Urothelium cell line (cell line): Measurements from ENCODE around the gene MORC4.
A peak's percentile ranks its signal among the peaks of the same experiment; 100 is the strongest.
"Not testable (repeated sequence)": the region's sequence is repeated elsewhere in the genome, so short reads cannot be mapped to it uniquely, and the experiment has no call there.

Experiments used
- DNase-seq: peaks from one replicate; pipeline ENCODE4 v3.0.0; 2011; ENCODE audit warnings: low spot score, mixed read lengths
- FAIRE-seq: peaks from 2 replicates; lab custom pipeline; 2011; peaks lifted over from hg19 to GRCh38; lab: Jason Lieb, UNC

Gene MORC4

GRCh38 chrX:107000013-107000515, at the start of gene MORC4:
Gene MORC4 (minus strand): TSS chrX:107000212. CDS start chrX:106999969, 243 bp downstream.
- peak; percentile 56 for DNase-seq
- no peak for FAIRE-seq

GRCh38 chrX:107047622-107048021, 47.6 kb upstream of the MORC4 start:
- FAIRE-seq = no peak
- no peak for DNase-seq

GRCh38 chrX:107029752-107030151, 29.7 kb upstream of the MORC4 start:
- DNase-seq (no peak), FAIRE-seq (no peak)

GRCh38 chrX:107025545-107025944, 25.5 kb upstream of the MORC4 start:
- no peak for FAIRE-seq
- peak; percentile 1 for DNase-seq

GRCh38 chrX:107014936-107015335, 14.9 kb upstream of the MORC4 start:
- FAIRE-seq (no peak), DNase-seq (no peak)

- FAIRE-seq (no peak), DNase-seq (no peak)
Observed at GRCh38 chrX:107008034-107008433, 8.0 kb upstream of the MORC4 start.

GRCh38 chrX:106999002-106999975, 723 bp downstream of the MORC4 start:
- FAIRE-seq (no peak), DNase-seq (peak; percentile 23)

GRCh38 chrX:106997611-106998010, 2.4 kb downstream of the MORC4 start:
- FAIRE-seq = no peak

GRCh38 chrX:106995678-106996077, 4.3 kb downstream of the MORC4 start:
- FAIRE-seq = no peak
- no peak for DNase-seq

More at GRCh38 chrX:106997611-106998010, 2.4 kb downstream of the MORC4 start:
- DNase-seq = no peak

GRCh38 chrX:106987488-106987887, 12.5 kb downstream of the MORC4 start:
- no peak for DNase-seq

GRCh38 chrX:106980952-106981626, 18.9 kb downstream of the MORC4 start:
- FAIRE-seq (no peak), DNase-seq (no peak)

More at GRCh38 chrX:106987488-106987887, 12.5 kb downstream of the MORC4 start:
- no peak for FAIRE-seq

GRCh38 chrX:106976416-106976815, 23.6 kb downstream of the MORC4 start:
- FAIRE-seq = no peak

GRCh38 chrX:106973433-106974149, 26.4 kb downstream of the MORC4 start:
- FAIRE-seq (no peak), DNase-seq (no peak)

More at GRCh38 chrX:106976416-106976815, 23.6 kb downstream of the MORC4 start:
- no peak for DNase-seq

- FAIRE-seq = no peak
- DNase-seq = no peak
Observed at GRCh38 chrX:106972896-106973295, 27.1 kb downstream of the MORC4 start.

GRCh38 chrX:106966547-106966946, 33.5 kb downstream of the MORC4 start:
- DNase-seq, FAIRE-seq: not testable (repeated sequence)

GRCh38 chrX:106964290-106964689, 35.7 kb downstream of the MORC4 start:
- FAIRE-seq (no peak), DNase-seq (no peak)

GRCh38 chrX:106963111-106963510, 36.9 kb downstream of the MORC4 start:
- DNase-seq = no peak
- no peak for FAIRE-seq

- FAIRE-seq = no peak
- DNase-seq = no peak
Observed at GRCh38 chrX:106959901-106960300, 40.1 kb downstream of the MORC4 start.

- FAIRE-seq (no peak), DNase-seq (no peak)
Observed at GRCh38 chrX:106957856-106958255, 42.2 kb downstream of the MORC4 start.

- FAIRE-seq (no peak), DNase-seq (no peak)
Observed at GRCh38 chrX:106955004-106955772, 44.8 kb downstream of the MORC4 start.
